ENCODE measurements around the gene LRFN4. TPM values are rescaled to one million over a fixed set of nuclear protein-coding genes. Genes with fewer than 3 reads are reported as not detected.

LRFN4 gene
- total and polyA plus RNA-seq, 2 of the 13 experiments (the other 11 are each of a cell fraction or from before 2014, with no cell fraction given): 1.3 to 6.8 TPM

DNA sequence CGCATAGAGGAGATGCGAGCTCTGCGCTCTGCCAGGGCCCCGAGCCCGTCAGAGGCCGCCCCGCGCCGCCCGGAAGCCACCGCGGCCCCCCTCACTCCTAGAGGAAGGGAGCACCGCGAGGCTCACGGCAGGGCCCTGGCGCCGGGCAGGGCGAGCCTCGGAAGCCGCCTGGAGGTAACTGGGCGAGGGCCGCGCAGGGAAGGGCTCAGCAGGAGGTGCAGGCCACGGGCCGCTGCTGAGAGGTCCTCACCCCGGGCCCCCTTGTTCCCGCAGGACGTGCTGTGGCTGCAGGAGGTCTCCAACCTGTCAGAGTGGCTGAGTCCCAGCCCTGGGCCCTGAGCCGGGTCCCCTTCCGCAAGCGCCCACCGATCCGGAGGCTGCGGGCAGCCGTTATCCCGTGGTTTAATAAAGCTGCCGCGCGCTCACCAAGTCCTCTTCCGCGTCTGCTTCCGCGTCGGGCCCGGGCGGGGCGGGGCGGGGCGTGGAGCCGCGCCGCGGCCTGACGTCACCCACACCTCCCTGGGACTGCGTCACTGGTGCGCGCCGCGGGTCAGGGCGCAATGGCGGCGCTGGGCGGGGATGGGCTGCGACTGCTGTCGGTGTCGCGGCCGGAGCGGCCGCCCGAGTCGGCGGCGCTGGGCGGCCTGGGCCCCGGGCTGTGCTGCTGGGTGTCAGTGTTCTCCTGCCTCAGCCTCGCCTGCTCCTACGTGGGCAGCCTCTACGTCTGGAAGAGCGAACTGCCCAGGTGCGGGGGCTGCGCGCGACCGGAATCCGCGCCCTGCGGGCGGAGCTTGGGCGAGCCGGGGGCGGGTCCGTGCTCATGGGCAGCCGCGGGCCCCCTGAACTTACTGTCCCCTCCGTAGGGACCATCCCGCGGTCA lies 13.7 kb upstream of the LRFN4 start, which contains the start of gene RCE1 (continued):
- TF ChIP-seq ZNF878 (CRISPR knock-in tag; IDR thresholded peaks at IDR 0.05): no peak
- TF ChIP-seq CC2D1A (CRISPR knock-in tag; IDR thresholded peaks at IDR 0.05): no peak
- TF ChIP-seq, protein P1, sequence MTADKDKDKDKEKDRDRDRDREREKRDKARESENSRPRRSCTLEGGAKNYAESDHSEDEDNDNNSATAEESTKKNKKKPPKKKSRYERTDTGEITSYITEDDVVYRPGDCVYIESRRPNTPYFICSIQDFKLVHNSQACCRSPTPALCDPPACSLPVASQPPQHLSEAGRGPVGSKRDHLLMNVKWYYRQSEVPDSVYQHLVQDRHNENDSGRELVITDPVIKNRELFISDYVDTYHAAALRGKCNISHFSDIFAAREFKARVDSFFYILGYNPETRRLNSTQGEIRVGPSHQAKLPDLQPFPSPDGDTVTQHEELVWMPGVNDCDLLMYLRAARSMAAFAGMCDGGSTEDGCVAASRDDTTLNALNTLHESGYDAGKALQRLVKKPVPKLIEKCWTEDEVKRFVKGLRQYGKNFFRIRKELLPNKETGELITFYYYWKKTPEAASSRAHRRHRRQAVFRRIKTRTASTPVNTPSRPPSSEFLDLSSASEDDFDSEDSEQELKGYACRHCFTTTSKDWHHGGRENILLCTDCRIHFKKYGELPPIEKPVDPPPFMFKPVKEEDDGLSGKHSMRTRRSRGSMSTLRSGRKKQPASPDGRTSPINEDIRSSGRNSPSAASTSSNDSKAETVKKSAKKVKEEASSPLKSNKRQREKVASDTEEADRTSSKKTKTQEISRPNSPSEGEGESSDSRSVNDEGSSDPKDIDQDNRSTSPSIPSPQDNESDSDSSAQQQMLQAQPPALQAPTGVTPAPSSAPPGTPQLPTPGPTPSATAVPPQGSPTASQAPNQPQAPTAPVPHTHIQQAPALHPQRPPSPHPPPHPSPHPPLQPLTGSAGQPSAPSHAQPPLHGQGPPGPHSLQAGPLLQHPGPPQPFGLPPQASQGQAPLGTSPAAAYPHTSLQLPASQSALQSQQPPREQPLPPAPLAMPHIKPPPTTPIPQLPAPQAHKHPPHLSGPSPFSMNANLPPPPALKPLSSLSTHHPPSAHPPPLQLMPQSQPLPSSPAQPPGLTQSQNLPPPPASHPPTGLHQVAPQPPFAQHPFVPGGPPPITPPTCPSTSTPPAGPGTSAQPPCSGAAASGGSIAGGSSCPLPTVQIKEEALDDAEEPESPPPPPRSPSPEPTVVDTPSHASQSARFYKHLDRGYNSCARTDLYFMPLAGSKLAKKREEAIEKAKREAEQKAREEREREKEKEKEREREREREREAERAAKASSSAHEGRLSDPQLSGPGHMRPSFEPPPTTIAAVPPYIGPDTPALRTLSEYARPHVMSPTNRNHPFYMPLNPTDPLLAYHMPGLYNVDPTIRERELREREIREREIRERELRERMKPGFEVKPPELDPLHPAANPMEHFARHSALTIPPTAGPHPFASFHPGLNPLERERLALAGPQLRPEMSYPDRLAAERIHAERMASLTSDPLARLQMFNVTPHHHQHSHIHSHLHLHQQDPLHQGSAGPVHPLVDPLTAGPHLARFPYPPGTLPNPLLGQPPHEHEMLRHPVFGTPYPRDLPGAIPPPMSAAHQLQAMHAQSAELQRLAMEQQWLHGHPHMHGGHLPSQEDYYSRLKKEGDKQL (CRISPR knock-in tag; IDR thresholded peaks at IDR 0.05; ENCODE audit: low read depth): no peak
- TF ChIP-seq ZNF781 (CRISPR knock-in tag; IDR thresholded peaks at IDR 0.05; ENCODE audit: borderline replicate concordance, not compliant biosample characterization): no peak
- no peak for TF ChIP-seq SETDB1 (CRISPR knock-in tag; IDR thresholded peaks at IDR 0.05; ENCODE audit: borderline replicate concordance)
- no peak for TF ChIP-seq ATRX (CRISPR knock-in tag; IDR thresholded peaks at IDR 0.05; ENCODE audit: borderline replicate concordance)
- TF ChIP-seq MEIS1 (CRISPR knock-in tag; IDR thresholded peaks at IDR 0.05; ENCODE audit: borderline replicate concordance): 0 out of 2 replicates have a peak, but pooled peaks have one; percentile 25
- peak; percentile 83 for TF ChIP-seq SIN3A (IDR thresholded peaks at IDR 0.05; ENCODE audit: borderline replicate concordance, low read depth, low read length)
- TF ChIP-seq, protein P2, sequence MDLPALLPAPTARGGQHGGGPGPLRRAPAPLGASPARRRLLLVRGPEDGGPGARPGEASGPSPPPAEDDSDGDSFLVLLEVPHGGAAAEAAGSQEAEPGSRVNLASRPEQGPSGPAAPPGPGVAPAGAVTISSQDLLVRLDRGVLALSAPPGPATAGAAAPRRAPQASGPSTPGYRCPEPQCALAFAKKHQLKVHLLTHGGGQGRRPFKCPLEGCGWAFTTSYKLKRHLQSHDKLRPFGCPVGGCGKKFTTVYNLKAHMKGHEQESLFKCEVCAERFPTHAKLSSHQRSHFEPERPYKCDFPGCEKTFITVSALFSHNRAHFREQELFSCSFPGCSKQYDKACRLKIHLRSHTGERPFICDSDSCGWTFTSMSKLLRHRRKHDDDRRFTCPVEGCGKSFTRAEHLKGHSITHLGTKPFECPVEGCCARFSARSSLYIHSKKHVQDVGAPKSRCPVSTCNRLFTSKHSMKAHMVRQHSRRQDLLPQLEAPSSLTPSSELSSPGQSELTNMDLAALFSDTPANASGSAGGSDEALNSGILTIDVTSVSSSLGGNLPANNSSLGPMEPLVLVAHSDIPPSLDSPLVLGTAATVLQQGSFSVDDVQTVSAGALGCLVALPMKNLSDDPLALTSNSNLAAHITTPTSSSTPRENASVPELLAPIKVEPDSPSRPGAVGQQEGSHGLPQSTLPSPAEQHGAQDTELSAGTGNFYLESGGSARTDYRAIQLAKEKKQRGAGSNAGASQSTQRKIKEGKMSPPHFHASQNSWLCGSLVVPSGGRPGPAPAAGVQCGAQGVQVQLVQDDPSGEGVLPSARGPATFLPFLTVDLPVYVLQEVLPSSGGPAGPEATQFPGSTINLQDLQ (CRISPR knock-in tag; IDR thresholded peaks at IDR 0.05): no peak; the same call in 1 of the 2 replicates
- TF ChIP-seq ZFP82 (CRISPR knock-in tag; IDR thresholded peaks at IDR 0.05; ENCODE audit: borderline replicate concordance): no peak
- TF ChIP-seq, protein P3, sequence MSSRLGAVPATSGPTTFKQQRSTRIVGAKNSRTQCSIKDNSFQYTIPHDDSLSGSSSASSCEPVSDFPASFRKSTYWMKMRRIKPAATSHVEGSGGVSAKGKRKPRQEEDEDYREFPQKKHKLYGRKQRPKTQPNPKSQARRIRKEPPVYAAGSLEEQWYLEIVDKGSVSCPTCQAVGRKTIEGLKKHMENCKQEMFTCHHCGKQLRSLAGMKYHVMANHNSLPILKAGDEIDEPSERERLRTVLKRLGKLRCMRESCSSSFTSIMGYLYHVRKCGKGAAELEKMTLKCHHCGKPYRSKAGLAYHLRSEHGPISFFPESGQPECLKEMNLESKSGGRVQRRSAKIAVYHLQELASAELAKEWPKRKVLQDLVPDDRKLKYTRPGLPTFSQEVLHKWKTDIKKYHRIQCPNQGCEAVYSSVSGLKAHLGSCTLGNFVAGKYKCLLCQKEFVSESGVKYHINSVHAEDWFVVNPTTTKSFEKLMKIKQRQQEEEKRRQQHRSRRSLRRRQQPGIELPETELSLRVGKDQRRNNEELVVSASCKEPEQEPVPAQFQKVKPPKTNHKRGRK (CRISPR knock-in tag; IDR thresholded peaks at IDR 0.05): no peak
- TF ChIP-seq BORCS8-MEF2B (CRISPR knock-in tag; IDR thresholded peaks at IDR 0.05): peak; percentile 81
- TF ChIP-seq, protein P4, sequence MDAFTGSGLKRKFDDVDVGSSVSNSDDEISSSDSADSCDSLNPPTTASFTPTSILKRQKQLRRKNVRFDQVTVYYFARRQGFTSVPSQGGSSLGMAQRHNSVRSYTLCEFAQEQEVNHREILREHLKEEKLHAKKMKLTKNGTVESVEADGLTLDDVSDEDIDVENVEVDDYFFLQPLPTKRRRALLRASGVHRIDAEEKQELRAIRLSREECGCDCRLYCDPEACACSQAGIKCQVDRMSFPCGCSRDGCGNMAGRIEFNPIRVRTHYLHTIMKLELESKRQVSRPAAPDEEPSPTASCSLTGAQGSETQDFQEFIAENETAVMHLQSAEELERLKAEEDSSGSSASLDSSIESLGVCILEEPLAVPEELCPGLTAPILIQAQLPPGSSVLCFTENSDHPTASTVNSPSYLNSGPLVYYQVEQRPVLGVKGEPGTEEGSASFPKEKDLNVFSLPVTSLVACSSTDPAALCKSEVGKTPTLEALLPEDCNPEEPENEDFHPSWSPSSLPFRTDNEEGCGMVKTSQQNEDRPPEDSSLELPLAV (CRISPR knock-in tag; conservative IDR thresholded peaks at IDR 0.05; ENCODE audit: low read depth): no peak
- TF ChIP-seq, protein P5, sequence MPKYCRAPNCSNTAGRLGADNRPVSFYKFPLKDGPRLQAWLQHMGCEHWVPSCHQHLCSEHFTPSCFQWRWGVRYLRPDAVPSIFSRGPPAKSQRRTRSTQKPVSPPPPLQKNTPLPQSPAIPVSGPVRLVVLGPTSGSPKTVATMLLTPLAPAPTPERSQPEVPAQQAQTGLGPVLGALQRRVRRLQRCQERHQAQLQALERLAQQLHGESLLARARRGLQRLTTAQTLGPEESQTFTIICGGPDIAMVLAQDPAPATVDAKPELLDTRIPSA (CRISPR knock-in tag; IDR thresholded peaks at IDR 0.05; ENCODE audit: borderline replicate concordance): peak; percentile 56
- TF ChIP-seq FOXK1 (CRISPR knock-in tag; IDR thresholded peaks at IDR 0.05; ENCODE audit: borderline replicate concordance, low read depth): no peak
